K562 (cell line): ENCODE results near the gene NOL8. TPM values are rescaled to one million over a fixed set of nuclear protein-coding genes. Genes with fewer than 3 reads are reported as not detected.
A peak's percentile ranks its signal among the peaks of the same experiment; 100 is the strongest.

ENCODE experiments used
- BCLAF1 ChIP-seq, 2 experiments: fragments of 450-650 bp in 1 of 2; IDR thresholded peaks; 2 replicates each; pipeline ENCODE4 v1.6.1; 2011 to 2017; ENCODE audit warnings: low read depth in 2 of 2, antibody characterized with exemption in 1 of 2, borderline replicate concordance in 1 of 2, low read length in 1 of 2, mild to moderate bottlenecking in 1 of 2, mixed read lengths in 1 of 2; ENCODE audit not compliant: control insufficient read depth in 1 of 2
- POLR2A ChIP-seq: fragments of 450-650 bp; conservative IDR thresholded peaks from 2 replicates; pipeline ENCODE4 v1.6.1; 2016
- STAG1 ChIP-seq: sonication (generic); formaldehyde crosslinking; IDR thresholded peaks from 2 replicates; pipeline ENCODE4 v1.5.0; 2020; ENCODE audit warnings: missing genetic modification reagents, borderline replicate concordance
- SUPT5H ChIP-seq: fragments of 450-650 bp; IDR thresholded peaks from 2 replicates; pipeline ENCODE4 v1.6.1; 2016
- ZNF217 ChIP-seq: sonication (generic); formaldehyde crosslinking; IDR thresholded peaks from 2 replicates; pipeline ENCODE4 v1.8.0; 2022; ENCODE audit warnings: mild to moderate bottlenecking, missing genetic modification reagents
- ZNF57 ChIP-seq: fragments of 450-650 bp; formaldehyde crosslinking; IDR thresholded peaks from 2 replicates; pipeline ENCODE4 v1.4.0; 2020; ENCODE audit warnings: mild to moderate bottlenecking, moderate library complexity
- ZNF699 ChIP-seq: fragments of 250-450 bp; sonication (Bioruptor Pico); IDR thresholded peaks from 2 replicates; pipeline ENCODE4 v1.8.0; 2021; ENCODE audit warnings: mild to moderate bottlenecking, moderate library complexity; ENCODE audit not compliant: insufficient replicate concordance
- polyA plus RNA-seq, 8 experiments: library from polyadenylated mRNA; depleted of rRNA in 4 of 8; stranded (reverse) in 5 of 8; unstranded in 3 of 8; fragments of >200 nt; fragmentation: Nextera tagmentation in 2 of 8; fragmentation: Illumina TruSeq in 1 of 8; extraction: Ambion mirVana in 2 of 8; extraction: Trizol in 1 of 8; gene quantifications; 2 replicates each; pipeline versions ENCODE4 v1.2.1 to v1.2.3, GENCODE V29; 2011 to 2014; ENCODE audit warnings: inconsistent platforms in 1 of 8, missing spikeins in 1 of 8
- total RNA-seq, 7 experiments: library from RNA; depleted of rRNA in 6 of 7; stranded (reverse); fragments of >200 nt in 6 of 7; fragmentation: Illumina TruSeq in 2 of 7; extraction: Trizol in 2 of 7; gene quantifications; 2 replicates each; pipeline versions ENCODE4 v1.2.1 to v1.2.3, GENCODE V29; 2011 to 2021; ENCODE audit warnings: low replicate concordance in 1 of 7

Gene NOL8
- total and polyA plus RNA-seq, 9 of the 15 experiments (the other 6 are each of a cell fraction or from before 2014, with no cell fraction given) = 51.3 to 91.5 (median 58.7) TPM

- TF ChIP-seq BCLAF1 (IDR thresholded peaks at IDR 0.05; ENCODE audit: borderline replicate concordance in 1 of 2, control insufficient read depth in 1 of 2, low read depth in 2 of 2, low read length in 1 of 2) (no peak), ZNF699 (CRISPR knock-in tag) (no peak), ZNF217 (no peak), ZNF57 (no peak), POLR2A (peak; percentile 32; the same call in 1 of the 2 replicates), STAG1 (CRISPR knock-in tag) (no peak), SUPT5H (0 out of 2 replicates have a peak, but pooled peaks have one; percentile 7)
These were observed 70.5 kb downstream of the NOL8 start (continued) for GRCh38 chr9:92254381-92255337.
